SK-N-SH (cell line): ENCODE data around the gene SF3B6.

Source experiments
- EP300 ChIP-seq, 2 experiments: IDR thresholded peaks; 2 replicates each; pipeline versions ENCODE4 v1.4.0 to v1.6.1; 2012; ENCODE audit warnings: borderline replicate concordance in 1 of 2, low read depth in 1 of 2, low read length in 1 of 2
- FOXJ3 ChIP-seq: sonication (generic); formaldehyde crosslinking; IDR thresholded peaks from 2 replicates; pipeline ENCODE4 v1.5.1; 2020; ENCODE audit warnings: mild to moderate bottlenecking, missing genetic modification reagents
- NRF1 ChIP-seq: IDR thresholded peaks from 2 replicates; pipeline ENCODE4 v1.6.1; 2012; ENCODE audit warnings: low read depth, mild to moderate bottlenecking, low read length
- POLR2AphosphoS5 ChIP-seq: IDR thresholded peaks from 2 replicates; pipeline ENCODE4 v1.6.1; 2012; ENCODE audit warnings: low read depth, low read length
- RFX5 ChIP-seq: IDR thresholded peaks from 2 replicates; pipeline ENCODE4 v1.6.1; 2012; ENCODE audit warnings: mild to moderate bottlenecking, improper control_type of control experiment, low read length
- SMC3 ChIP-seq: IDR thresholded peaks from 2 replicates; pipeline ENCODE4 v1.6.1; 2012; ENCODE audit warnings: low read depth, low read length, improper control_type of control experiment
- TF ChIP-seq, protein P1 (sequence below): fragments of 200-600 bp; sonication (generic); IDR thresholded peaks from 2 replicates; pipeline ENCODE4 v1.6.1; 2017; ENCODE audit warnings: antibody characterized with exemption, mild to moderate bottlenecking, moderate library complexity
- TF ChIP-seq, protein P2 (sequence below): IDR thresholded peaks from 2 replicates; pipeline ENCODE4 v1.6.1; 2012; ENCODE audit warnings: mild to moderate bottlenecking, low read depth, low read length, moderate library complexity
- TF ChIP-seq, protein P3 (sequence below): IDR thresholded peaks from 2 replicates; pipeline ENCODE4; 2012

DNA sequence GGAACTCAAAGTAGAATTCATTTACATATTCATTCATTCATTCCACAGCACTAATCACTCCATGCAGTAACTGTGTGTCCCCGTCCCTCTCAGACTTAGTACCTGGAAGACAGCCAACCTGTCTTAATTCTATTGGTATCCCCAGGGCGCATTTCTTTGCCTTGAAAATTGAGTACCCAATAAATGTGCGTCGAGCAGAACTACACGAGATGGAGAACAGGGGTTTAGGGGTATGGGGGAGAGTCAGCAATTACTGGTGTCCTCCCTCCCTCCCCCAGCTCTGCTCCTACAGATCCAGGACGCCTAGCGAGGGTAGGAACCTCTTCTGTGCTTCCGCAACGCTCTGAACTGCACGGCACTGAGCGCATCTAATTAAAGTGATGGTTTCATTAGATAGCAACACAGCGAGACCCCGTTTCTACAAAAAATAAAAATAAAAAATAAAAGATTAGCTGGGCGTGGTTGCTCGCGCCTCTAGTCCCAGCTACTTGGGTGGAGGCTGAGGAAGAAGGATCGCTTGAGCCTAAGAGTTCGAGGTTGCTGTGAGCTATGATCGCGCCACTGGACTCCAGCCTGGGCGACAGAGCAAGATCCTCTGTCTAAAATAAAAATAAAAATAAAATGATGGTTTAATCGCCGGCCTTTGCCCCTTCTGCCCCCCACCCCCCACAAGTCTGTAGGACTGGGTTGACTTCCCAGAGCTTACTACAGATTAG lies 27.2 kb downstream of the SF3B6 start:
- TF ChIP-seq, protein P1, sequence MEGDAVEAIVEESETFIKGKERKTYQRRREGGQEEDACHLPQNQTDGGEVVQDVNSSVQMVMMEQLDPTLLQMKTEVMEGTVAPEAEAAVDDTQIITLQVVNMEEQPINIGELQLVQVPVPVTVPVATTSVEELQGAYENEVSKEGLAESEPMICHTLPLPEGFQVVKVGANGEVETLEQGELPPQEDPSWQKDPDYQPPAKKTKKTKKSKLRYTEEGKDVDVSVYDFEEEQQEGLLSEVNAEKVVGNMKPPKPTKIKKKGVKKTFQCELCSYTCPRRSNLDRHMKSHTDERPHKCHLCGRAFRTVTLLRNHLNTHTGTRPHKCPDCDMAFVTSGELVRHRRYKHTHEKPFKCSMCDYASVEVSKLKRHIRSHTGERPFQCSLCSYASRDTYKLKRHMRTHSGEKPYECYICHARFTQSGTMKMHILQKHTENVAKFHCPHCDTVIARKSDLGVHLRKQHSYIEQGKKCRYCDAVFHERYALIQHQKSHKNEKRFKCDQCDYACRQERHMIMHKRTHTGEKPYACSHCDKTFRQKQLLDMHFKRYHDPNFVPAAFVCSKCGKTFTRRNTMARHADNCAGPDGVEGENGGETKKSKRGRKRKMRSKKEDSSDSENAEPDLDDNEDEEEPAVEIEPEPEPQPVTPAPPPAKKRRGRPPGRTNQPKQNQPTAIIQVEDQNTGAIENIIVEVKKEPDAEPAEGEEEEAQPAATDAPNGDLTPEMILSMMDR, result no peak
- TF ChIP-seq NRF1 (no peak), SMC3 (no peak), POLR2AphosphoS5 (no peak), FOXJ3 (CRISPR knock-in tag) (no peak), EP300 (IDR thresholded peaks at IDR 0.05; ENCODE audit: borderline replicate concordance in 1 of 2, low read depth in 1 of 2, low read length in 1 of 2) (no peak), RFX5 (no peak)
- TF ChIP-seq, protein P2, sequence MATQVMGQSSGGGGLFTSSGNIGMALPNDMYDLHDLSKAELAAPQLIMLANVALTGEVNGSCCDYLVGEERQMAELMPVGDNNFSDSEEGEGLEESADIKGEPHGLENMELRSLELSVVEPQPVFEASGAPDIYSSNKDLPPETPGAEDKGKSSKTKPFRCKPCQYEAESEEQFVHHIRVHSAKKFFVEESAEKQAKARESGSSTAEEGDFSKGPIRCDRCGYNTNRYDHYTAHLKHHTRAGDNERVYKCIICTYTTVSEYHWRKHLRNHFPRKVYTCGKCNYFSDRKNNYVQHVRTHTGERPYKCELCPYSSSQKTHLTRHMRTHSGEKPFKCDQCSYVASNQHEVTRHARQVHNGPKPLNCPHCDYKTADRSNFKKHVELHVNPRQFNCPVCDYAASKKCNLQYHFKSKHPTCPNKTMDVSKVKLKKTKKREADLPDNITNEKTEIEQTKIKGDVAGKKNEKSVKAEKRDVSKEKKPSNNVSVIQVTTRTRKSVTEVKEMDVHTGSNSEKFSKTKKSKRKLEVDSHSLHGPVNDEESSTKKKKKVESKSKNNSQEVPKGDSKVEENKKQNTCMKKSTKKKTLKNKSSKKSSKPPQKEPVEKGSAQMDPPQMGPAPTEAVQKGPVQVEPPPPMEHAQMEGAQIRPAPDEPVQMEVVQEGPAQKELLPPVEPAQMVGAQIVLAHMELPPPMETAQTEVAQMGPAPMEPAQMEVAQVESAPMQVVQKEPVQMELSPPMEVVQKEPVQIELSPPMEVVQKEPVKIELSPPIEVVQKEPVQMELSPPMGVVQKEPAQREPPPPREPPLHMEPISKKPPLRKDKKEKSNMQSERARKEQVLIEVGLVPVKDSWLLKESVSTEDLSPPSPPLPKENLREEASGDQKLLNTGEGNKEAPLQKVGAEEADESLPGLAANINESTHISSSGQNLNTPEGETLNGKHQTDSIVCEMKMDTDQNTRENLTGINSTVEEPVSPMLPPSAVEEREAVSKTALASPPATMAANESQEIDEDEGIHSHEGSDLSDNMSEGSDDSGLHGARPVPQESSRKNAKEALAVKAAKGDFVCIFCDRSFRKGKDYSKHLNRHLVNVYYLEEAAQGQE, result 0 out of 2 replicates have a peak, but pooled peaks have one; percentile 8
- TF ChIP-seq, protein P3, sequence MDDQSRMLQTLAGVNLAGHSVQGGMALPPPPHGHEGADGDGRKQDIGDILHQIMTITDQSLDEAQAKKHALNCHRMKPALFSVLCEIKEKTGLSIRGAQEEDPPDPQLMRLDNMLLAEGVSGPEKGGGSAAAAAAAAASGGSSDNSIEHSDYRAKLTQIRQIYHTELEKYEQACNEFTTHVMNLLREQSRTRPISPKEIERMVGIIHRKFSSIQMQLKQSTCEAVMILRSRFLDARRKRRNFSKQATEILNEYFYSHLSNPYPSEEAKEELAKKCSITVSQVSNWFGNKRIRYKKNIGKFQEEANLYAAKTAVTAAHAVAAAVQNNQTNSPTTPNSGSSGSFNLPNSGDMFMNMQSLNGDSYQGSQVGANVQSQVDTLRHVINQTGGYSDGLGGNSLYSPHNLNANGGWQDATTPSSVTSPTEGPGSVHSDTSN, result no peak
